GM23338 (cell line): ENCODE data around the gene TRABD.

Experiments
- POLR2AphosphoS5 ChIP-seq: IDR thresholded peaks from 2 replicates; pipeline ENCODE4 v1.6.1; 2016; ENCODE audit warnings: antibody characterized with exemption, low read depth
- TF ChIP-seq, protein P1 (sequence below), 2 experiments: fragments of 200-600 bp in 1 of 2; sonication (generic) in 1 of 2; conservative IDR thresholded peaks; 2 replicates each; pipeline versions ENCODE4 v1.5.1 to v1.6.1; 2016 to 2017; ENCODE audit warnings: antibody characterized with exemption in 2 of 2, low read depth in 2 of 2, mild to moderate bottlenecking in 2 of 2, moderate library complexity in 1 of 2
- TF ChIP-seq, protein P2 (sequence below): IDR thresholded peaks from 2 replicates; pipeline ENCODE4 v1.6.1; 2016; ENCODE audit warnings: antibody characterized with exemption

GRCh38 chr22:50232481-50233151 lies 46.9 kb downstream of the TRABD start:
- TF ChIP-seq, protein P1, sequence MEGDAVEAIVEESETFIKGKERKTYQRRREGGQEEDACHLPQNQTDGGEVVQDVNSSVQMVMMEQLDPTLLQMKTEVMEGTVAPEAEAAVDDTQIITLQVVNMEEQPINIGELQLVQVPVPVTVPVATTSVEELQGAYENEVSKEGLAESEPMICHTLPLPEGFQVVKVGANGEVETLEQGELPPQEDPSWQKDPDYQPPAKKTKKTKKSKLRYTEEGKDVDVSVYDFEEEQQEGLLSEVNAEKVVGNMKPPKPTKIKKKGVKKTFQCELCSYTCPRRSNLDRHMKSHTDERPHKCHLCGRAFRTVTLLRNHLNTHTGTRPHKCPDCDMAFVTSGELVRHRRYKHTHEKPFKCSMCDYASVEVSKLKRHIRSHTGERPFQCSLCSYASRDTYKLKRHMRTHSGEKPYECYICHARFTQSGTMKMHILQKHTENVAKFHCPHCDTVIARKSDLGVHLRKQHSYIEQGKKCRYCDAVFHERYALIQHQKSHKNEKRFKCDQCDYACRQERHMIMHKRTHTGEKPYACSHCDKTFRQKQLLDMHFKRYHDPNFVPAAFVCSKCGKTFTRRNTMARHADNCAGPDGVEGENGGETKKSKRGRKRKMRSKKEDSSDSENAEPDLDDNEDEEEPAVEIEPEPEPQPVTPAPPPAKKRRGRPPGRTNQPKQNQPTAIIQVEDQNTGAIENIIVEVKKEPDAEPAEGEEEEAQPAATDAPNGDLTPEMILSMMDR (conservative IDR thresholded peaks at IDR 0.05; ENCODE audit: low read depth in 2 of 2): no peak
- TF ChIP-seq, protein P2, sequence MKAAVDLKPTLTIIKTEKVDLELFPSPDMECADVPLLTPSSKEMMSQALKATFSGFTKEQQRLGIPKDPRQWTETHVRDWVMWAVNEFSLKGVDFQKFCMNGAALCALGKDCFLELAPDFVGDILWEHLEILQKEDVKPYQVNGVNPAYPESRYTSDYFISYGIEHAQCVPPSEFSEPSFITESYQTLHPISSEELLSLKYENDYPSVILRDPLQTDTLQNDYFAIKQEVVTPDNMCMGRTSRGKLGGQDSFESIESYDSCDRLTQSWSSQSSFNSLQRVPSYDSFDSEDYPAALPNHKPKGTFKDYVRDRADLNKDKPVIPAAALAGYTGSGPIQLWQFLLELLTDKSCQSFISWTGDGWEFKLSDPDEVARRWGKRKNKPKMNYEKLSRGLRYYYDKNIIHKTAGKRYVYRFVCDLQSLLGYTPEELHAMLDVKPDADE: no peak
- TF ChIP-seq POLR2AphosphoS5: no peak
